ENCODE results near the gene RAPGEF4.

DNA sequence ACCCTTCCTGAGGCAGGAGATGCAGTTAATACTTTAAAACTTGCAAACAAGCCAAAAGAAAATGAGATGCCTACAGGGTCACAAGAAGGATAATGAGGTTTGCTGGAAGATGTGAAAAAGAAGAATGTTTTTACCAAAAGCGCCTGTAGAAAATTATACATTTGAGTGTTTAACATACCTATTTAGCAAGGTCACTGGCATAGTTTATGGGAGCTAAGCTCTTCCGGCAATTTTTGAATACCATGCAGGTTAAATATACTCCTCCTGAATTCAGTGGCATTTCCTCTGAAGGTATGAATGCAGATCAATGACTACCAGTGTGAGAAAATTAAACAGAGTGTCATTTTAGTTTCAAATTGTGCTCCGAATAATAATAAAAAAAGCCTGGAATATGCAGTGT lies 318.8 kb downstream of the RAPGEF4 start:
- TF ChIP-seq POLR2AphosphoS5 (IDR thresholded peaks at IDR 0.05) (no peak), POLR2A (IDR thresholded peaks at IDR 0.05) (no peak), EP300 (IDR thresholded peaks at IDR 0.05) (no peak)
- TF ChIP-seq, protein P1, sequence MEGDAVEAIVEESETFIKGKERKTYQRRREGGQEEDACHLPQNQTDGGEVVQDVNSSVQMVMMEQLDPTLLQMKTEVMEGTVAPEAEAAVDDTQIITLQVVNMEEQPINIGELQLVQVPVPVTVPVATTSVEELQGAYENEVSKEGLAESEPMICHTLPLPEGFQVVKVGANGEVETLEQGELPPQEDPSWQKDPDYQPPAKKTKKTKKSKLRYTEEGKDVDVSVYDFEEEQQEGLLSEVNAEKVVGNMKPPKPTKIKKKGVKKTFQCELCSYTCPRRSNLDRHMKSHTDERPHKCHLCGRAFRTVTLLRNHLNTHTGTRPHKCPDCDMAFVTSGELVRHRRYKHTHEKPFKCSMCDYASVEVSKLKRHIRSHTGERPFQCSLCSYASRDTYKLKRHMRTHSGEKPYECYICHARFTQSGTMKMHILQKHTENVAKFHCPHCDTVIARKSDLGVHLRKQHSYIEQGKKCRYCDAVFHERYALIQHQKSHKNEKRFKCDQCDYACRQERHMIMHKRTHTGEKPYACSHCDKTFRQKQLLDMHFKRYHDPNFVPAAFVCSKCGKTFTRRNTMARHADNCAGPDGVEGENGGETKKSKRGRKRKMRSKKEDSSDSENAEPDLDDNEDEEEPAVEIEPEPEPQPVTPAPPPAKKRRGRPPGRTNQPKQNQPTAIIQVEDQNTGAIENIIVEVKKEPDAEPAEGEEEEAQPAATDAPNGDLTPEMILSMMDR (IDR thresholded peaks at IDR 0.05) = no peak
